OCI-LY7 (cell line): ENCODE data around the gene CFAP20. TPM values are rescaled to one million over a fixed set of nuclear protein-coding genes. Genes with fewer than 3 reads are reported as not detected.
"Not testable (repeated sequence)": the region's sequence is repeated elsewhere in the genome, so short reads cannot be mapped to it uniquely, and the experiment has no call there.

ENCODE experiments used
- BruUV-seq: library from RNA; stranded (reverse); fragments of 400-500 nt; replicated peaks from 2 replicates; lab custom pipeline; 2021; lab: Mats Ljungman, UMichigan
- CTCF ChIA-PET: fragments of 300-600 bp; sonication (Branson Sonifier 250); formaldehyde crosslinking; loops from one replicate; lab custom pipeline; 2022; ENCODE audit warnings: antibody characterized with exemption; ENCODE audit not compliant: unreplicated experiment; lab: Charles Lee
- POLR2A ChIA-PET: fragments of 300-600 bp; sonication (Branson Sonifier 250); formaldehyde crosslinking; loops from one replicate; lab custom pipeline; 2022; ENCODE audit warnings: antibody characterized with exemption; lab: Charles Lee
- DNase-seq: peaks from one replicate; pipeline ENCODE4 v3.0.0-alpha.2; 2015; ENCODE audit warnings: low spot score
- H2AFZ ChIP-seq: fragments of 200-600 bp; sonication (generic), shearing (Covaris generic); 2 replicates; pipeline ENCODE4 v1.6.1; 2014; ENCODE audit warnings: mild to moderate bottlenecking, antibody characterized with exemption, low read length, moderate library complexity
- H3K27ac ChIP-seq: fragments of 200-600 bp; sonication (generic); 2 replicates; pipeline ENCODE4 v1.5.1; 2014; ENCODE audit warnings: mixed run types, low read depth, mild to moderate bottlenecking, moderate library complexity, low read length, inconsistent platforms; ENCODE audit not compliant: poor library complexity, severe bottlenecking
- H3K36me3 ChIP-seq: fragments of 200-600 bp; sonication (generic); 2 replicates; pipeline ENCODE4 v1.6.1; 2014; ENCODE audit warnings: mild to moderate bottlenecking, antibody characterized with exemption, low read length, moderate library complexity, mixed read lengths; ENCODE audit not compliant: insufficient read depth
- H3K4me1 ChIP-seq: fragments of 200-600 bp; sonication (generic); 2 replicates; pipeline ENCODE4 v1.5.1; 2014; ENCODE audit warnings: mild to moderate bottlenecking, low read length; ENCODE audit not compliant: insufficient read depth, poor library complexity, severe bottlenecking
- H3K4me2 ChIP-seq: fragments of 200-600 bp; sonication (generic); 2 replicates; pipeline ENCODE4 v1.6.1; 2014; ENCODE audit warnings: mild to moderate bottlenecking, low read length
- H3K4me3 ChIP-seq: fragments of 200-600 bp; sonication (generic); 2 replicates; pipeline ENCODE4 v1.5.1; 2014; ENCODE audit warnings: mild to moderate bottlenecking, low read depth, low read length; ENCODE audit not compliant: poor library complexity, severe bottlenecking
- H3K79me2 ChIP-seq: fragments of 200-600 bp; sonication (generic); 2 replicates; pipeline ENCODE4 v1.6.1; 2016; ENCODE audit warnings: low read depth, mild to moderate bottlenecking, low read length, moderate library complexity, mixed read lengths; ENCODE audit not compliant: insufficient read depth
- H3K9me2 ChIP-seq: fragments of 200-600 bp; sonication (generic); 2 replicates; pipeline ENCODE4 v1.6.1; 2016; ENCODE audit warnings: mild to moderate bottlenecking, low read length, mixed read lengths; ENCODE audit not compliant: insufficient read depth
- H3K9me3 ChIP-seq: fragments of 200-600 bp; sonication (generic); 2 replicates; pipeline ENCODE4 v1.6.1; 2014; ENCODE audit warnings: mild to moderate bottlenecking, mixed run types, low read length, mixed read lengths
- H4K20me1 ChIP-seq: fragments of 200-600 bp; sonication (generic); 2 replicates; pipeline ENCODE4 v1.6.1; 2014; ENCODE audit warnings: mild to moderate bottlenecking, antibody characterized with exemption, low read length, moderate library complexity, mixed read lengths; ENCODE audit not compliant: insufficient read depth
- CTCF ChIP-seq: fragments of 200-600 bp; sonication (generic); conservative IDR thresholded peaks from 2 replicates; pipeline ENCODE4 v1.5.1; 2014; ENCODE audit warnings: mild to moderate bottlenecking, antibody characterized with exemption, low read length, moderate library complexity, mixed read lengths
- EZH2phosphoT487 ChIP-seq: fragments of 200-600 bp; sonication (generic); IDR thresholded peaks from 2 replicates; pipeline ENCODE4 v1.6.1; 2018; ENCODE audit warnings: low read depth, borderline replicate concordance, mild to moderate bottlenecking, mixed run types, antibody characterized with exemption, low read length, moderate library complexity, mixed read lengths
- intact Hi-C: fragments of 100-400 bp; cut with micrococcal nuclease; formaldehyde crosslinking; loops from one replicate; pipeline ENCODE4 v1.10.0; 2022; ENCODE audit not compliant: unreplicated experiment
- total RNA-seq, 2 experiments: library from RNA; depleted of rRNA in 1 of 2; stranded (reverse); fragments of >200 nt in 1 of 2; shearing (Covaris generic) in 1 of 2; gene quantifications; 2 replicates each; pipeline ENCODE4 v1.2.3, GENCODE V29; 2014 to 2022

CFAP20 gene
- total RNA-seq, 2 experiments from 2014 or later: 46.4 to 89.2 TPM

GRCh38 chr16:58082381-58082780, 46.8 kb downstream of the CFAP20 start:
- intact Hi-C loops: no loop called here
- no peak overlapping the region for H3K4me2 ChIP-seq
- ChIA-PET CTCF (no interaction called here), POLR2A (interaction anchor here (0.6 to 0.9 kb wide), 2 partner anchors 8 to 46 kb away, joined by 3 read pairs; no protein-coding TSS in a partner anchor)
- no peaks in the 10 kb centered on the region for H3K9me2 ChIP-seq
- DNase-seq: no peak
- no peak overlapping the region for H3K4me3 ChIP-seq
- no peak overlapping the region for H2AFZ ChIP-seq
- no peaks in the 10 kb centered on the region for H3K9me3 ChIP-seq
- no TSS peak for BruUV-seq
- H3K36me3 ChIP-seq: no peaks in the 10 kb centered on the region
- no peaks in the 10 kb centered on the region for H4K20me1 ChIP-seq
- no peak for TF ChIP-seq CTCF
- no peak for TF ChIP-seq EZH2phosphoT487
- H3K4me1 ChIP-seq: peaks cover 9% of the 10 kb centered on the region
- no peaks in the 10 kb centered on the region for H3K79me2 ChIP-seq
- H3K27ac ChIP-seq: no peak overlapping the region

DNA sequence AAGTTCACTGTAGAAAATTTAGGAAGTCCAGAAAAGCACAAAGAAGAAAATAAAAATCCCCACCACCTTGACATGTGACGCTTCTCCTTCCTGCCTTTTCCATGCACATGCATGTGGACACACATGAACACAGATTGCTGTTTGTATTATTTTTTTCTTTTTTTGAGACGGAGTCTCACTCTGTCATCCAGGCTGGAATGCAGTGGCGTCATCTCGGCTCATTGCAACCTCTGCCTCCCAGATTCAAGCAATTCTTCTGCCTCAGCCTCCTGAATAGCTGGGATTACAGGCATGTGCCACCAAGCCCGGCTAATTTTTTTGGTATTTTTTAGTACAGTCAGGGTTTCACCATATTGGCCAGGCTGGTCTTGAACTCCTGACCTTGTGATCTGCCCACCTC, 48.5 kb downstream of the CFAP20 start:
- DNase-seq, H4K20me1 ChIP-seq, H3K4me2 ChIP-seq, H3K4me3 ChIP-seq, H2AFZ ChIP-seq, H3K9me2 ChIP-seq, H3K79me2 ChIP-seq, H3K9me3 ChIP-seq, BruUV-seq, H3K4me1 ChIP-seq, H3K27ac ChIP-seq, CTCF ChIA-PET, H3K36me3 ChIP-seq, intact Hi-C loops: not testable (repeated sequence)
- POLR2A ChIA-PET: interaction anchor here (0.7 kb wide), 1 partner anchor 1264 kb away, joined by 3 read pairs; no protein-coding TSS in a partner anchor

DNA sequence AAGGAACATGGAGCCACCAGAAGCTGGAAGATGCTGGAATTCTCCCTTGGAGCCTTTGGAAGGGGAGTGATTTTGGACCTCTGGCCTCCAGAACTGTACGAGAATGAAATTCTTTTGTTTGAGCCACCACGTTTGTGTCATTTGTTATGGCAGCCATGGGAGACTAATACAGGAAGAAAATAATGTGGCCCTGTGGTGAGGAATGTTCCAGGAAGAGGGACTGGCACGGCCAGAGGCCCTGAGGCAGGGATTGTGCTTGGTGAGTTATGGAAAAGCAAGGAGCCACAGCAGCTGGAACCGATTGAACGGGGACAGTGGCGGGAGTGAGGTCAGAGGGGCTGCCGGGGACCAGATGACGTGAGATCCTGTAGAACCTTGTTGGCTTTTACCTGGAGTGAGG, 51.4 kb downstream of the CFAP20 start:
- intact Hi-C loops: no loop called here
- no peak overlapping the region for H2AFZ ChIP-seq

More for the DNA sequence above, 51.4 kb downstream of the CFAP20 start:
- TF ChIP-seq CTCF (no peak), EZH2phosphoT487 (no peak)
- Histone ChIP-seq H3K36me3 (no peaks in the 10 kb centered on the region), H3K79me2 (no peaks in the 10 kb centered on the region), H3K4me3 (no peak overlapping the region), H3K27ac (no peak overlapping the region), H4K20me1 (no peaks in the 10 kb centered on the region), H3K9me2 (no peaks in the 10 kb centered on the region), H3K9me3 (no peaks in the 10 kb centered on the region), H3K4me2 (no peak overlapping the region), H3K4me1 (peaks cover 9% of the 10 kb centered on the region)
- DNase-seq: no peak
- ChIA-PET CTCF (no interaction called here), POLR2A (interaction anchor here (0.6 kb wide), 1 partner anchor 68 kb away, joined by 3 read pairs; no protein-coding TSS in a partner anchor)
- BruUV-seq: no TSS peak
